H1 (cell line): ENCODE data around the gene RAI14.

Experiments
- CEBPB ChIP-seq: IDR thresholded peaks from 2 replicates; pipeline ENCODE4 v1.6.1; 2012; ENCODE audit warnings: low read depth, low read length
- EGR1 ChIP-seq: IDR thresholded peaks from 2 replicates; pipeline ENCODE4 v1.6.1; 2011; ENCODE audit warnings: low read depth, low read length, borderline replicate concordance
- POLR2A ChIP-seq, 2 experiments: IDR thresholded peaks; 1 replicate in 1 of 2; 2 replicates in 1 of 2; pipeline ENCODE4 v1.6.1; 2011; ENCODE audit warnings: low read depth in 2 of 2, low read length in 2 of 2, mild to moderate bottlenecking in 2 of 2; ENCODE audit errors: control extremely low read depth in 1 of 2
- POU5F1 ChIP-seq: IDR thresholded peaks from 2 replicates; pipeline ENCODE4 v1.6.1; 2011; ENCODE audit warnings: low read depth, mild to moderate bottlenecking, low read length, moderate library complexity
- RBBP5 ChIP-seq: IDR thresholded peaks from 2 replicates; pipeline ENCODE4 v1.7.1; 2012; ENCODE audit warnings: low read depth, mild to moderate bottlenecking, inconsistent platforms, low read length, moderate library complexity, borderline replicate concordance
- SIN3A ChIP-seq, 2 experiments: IDR thresholded peaks in 1 of 2; conservative IDR thresholded peaks in 1 of 2; 2 replicates each; pipeline ENCODE4 v1.6.1; 2011 to 2012; ENCODE audit warnings: low read length in 2 of 2, improper control_type of control experiment in 1 of 2, low read depth in 1 of 2, mild to moderate bottlenecking in 1 of 2
- SP1 ChIP-seq: IDR thresholded peaks from 2 replicates; pipeline ENCODE4 v1.6.1; 2011; ENCODE audit warnings: low read depth, low read length
- TAF1 ChIP-seq: IDR thresholded peaks from 2 replicates; pipeline ENCODE4 v1.6.1; 2011; ENCODE audit warnings: mild to moderate bottlenecking, low read depth, low read length
- TBP ChIP-seq: IDR thresholded peaks from 2 replicates; pipeline ENCODE4 v1.6.1; 2011; ENCODE audit warnings: low read depth, low read length, improper control_type of control experiment
- TEAD4 ChIP-seq: IDR thresholded peaks from 2 replicates; pipeline ENCODE4 v1.6.1; 2012; ENCODE audit warnings: low read depth, low read length, inconsistent platforms, mixed read lengths
- TF ChIP-seq, protein P1 (sequence below), 3 experiments: IDR thresholded peaks; 1 replicate in 2 of 3; 2 replicates in 1 of 3; pipeline versions ENCODE4 v1.5.1 to v1.6.1; 2011; ENCODE audit warnings: low read length in 3 of 3, mild to moderate bottlenecking in 3 of 3, inconsistent platforms in 2 of 3, low read depth in 1 of 3, moderate library complexity in 1 of 3; ENCODE audit not compliant: insufficient read depth in 1 of 3; ENCODE audit errors: control extremely low read depth in 1 of 3

- no peak for TF ChIP-seq POU5F1
- TF ChIP-seq TAF1, result no peak
- TF ChIP-seq, protein P1, sequence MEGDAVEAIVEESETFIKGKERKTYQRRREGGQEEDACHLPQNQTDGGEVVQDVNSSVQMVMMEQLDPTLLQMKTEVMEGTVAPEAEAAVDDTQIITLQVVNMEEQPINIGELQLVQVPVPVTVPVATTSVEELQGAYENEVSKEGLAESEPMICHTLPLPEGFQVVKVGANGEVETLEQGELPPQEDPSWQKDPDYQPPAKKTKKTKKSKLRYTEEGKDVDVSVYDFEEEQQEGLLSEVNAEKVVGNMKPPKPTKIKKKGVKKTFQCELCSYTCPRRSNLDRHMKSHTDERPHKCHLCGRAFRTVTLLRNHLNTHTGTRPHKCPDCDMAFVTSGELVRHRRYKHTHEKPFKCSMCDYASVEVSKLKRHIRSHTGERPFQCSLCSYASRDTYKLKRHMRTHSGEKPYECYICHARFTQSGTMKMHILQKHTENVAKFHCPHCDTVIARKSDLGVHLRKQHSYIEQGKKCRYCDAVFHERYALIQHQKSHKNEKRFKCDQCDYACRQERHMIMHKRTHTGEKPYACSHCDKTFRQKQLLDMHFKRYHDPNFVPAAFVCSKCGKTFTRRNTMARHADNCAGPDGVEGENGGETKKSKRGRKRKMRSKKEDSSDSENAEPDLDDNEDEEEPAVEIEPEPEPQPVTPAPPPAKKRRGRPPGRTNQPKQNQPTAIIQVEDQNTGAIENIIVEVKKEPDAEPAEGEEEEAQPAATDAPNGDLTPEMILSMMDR (IDR thresholded peaks at IDR 0.05; ENCODE audit: control extremely low read depth in 1 of 3, insufficient read depth in 1 of 3, low read depth in 1 of 3, low read length in 3 of 3), result no peak
- TF ChIP-seq RBBP5, result no peak
- no peak for TF ChIP-seq CEBPB
- no peak for TF ChIP-seq EGR1
- TF ChIP-seq SP1, result no peak
- TF ChIP-seq SIN3A (conservative IDR thresholded peaks at IDR 0.05 in 1 of 2, IDR thresholded peaks at IDR 0.05 in 1 of 2; ENCODE audit: low read depth in 1 of 2, low read length in 2 of 2), result no peak
- no peak for TF ChIP-seq TBP
- no peak for TF ChIP-seq TEAD4
- no peak for TF ChIP-seq POLR2A (IDR thresholded peaks at IDR 0.05; ENCODE audit: control extremely low read depth in 1 of 2, low read depth in 2 of 2, low read length in 2 of 2)
Observed at GRCh38 chr5:34707451-34708107, 51.5 kb downstream of the RAI14 start.
